Peyer's patch (tissue), 4 donors: ENCODE data around the gene MRPL43. TPM values are rescaled to one million over a fixed set of nuclear protein-coding genes. Genes with fewer than 3 reads are reported as not detected.

Source experiments
- DNase-seq, 3 donors: peaks; one replicate each; pipeline ENCODE4 v3.0.0-alpha.2; 2017 to 2019
- H3K27ac ChIP-seq, 4 donors: fragments of 200-600 bp; sonication (generic); one replicate each; pipeline ENCODE4 v1.5.1; 2016 to 2019
- H3K27me3 ChIP-seq, 2 donors: fragments of 200-600 bp; sonication (generic); one replicate each; pipeline ENCODE4 v1.5.1; 2019
- H3K36me3 ChIP-seq, 3 donors: fragments of 200-600 bp; sonication (generic); one replicate each; pipeline ENCODE4 v1.5.1; 2016 to 2019
- H3K4me1 ChIP-seq, 4 donors: fragments of 200-600 bp; sonication (generic); one replicate each; pipeline ENCODE4 v1.5.1; 2016 to 2019
- H3K4me3 ChIP-seq, 4 donors: fragments of 200-600 bp; sonication (generic); 1 replicate in 3 of 4; 2 replicates in 1 of 4; pipeline ENCODE4 v1.5.1; 2016 to 2019; ENCODE audit warnings: mild to moderate bottlenecking in 1 of 4
- H3K9me3 ChIP-seq, 4 donors: fragments of 200-600 bp; sonication (generic); one replicate each; pipeline ENCODE4 v1.5.1; 2016 to 2019; ENCODE audit warnings: mild to moderate bottlenecking in 1 of 4
- POLR2A ChIP-seq, 2 donors: fragments of 450-650 bp; IDR thresholded peaks; one replicate each; pipeline ENCODE4 v1.5.1; 2017; ENCODE audit warnings: antibody characterized with exemption in 2 of 2, mild to moderate bottlenecking in 2 of 2, moderate library complexity in 2 of 2
- total RNA-seq, 4 donors: library from RNA; depleted of rRNA; stranded (reverse); fragments of >200 nt; gene quantifications; one replicate each; pipeline ENCODE4 v1.1.0, GENCODE V29; 2016
- TF ChIP-seq, protein P1 (sequence below), 6 experiments: fragments of 450-650 bp in 4 of 6; fragments of 200-600 bp in 2 of 6; sonication (generic) in 1 of 6; IDR thresholded peaks; one replicate each; pipeline ENCODE4 v1.5.1; 2017 to 2019; ENCODE audit warnings: antibody characterized with exemption in 6 of 6, mild to moderate bottlenecking in 3 of 6, moderate library complexity in 1 of 6

Gene MRPL43
- total RNA-seq, 4 donors from 2014 or later = 40.5 to 85.5 (median 61.7) TPM

DNA sequence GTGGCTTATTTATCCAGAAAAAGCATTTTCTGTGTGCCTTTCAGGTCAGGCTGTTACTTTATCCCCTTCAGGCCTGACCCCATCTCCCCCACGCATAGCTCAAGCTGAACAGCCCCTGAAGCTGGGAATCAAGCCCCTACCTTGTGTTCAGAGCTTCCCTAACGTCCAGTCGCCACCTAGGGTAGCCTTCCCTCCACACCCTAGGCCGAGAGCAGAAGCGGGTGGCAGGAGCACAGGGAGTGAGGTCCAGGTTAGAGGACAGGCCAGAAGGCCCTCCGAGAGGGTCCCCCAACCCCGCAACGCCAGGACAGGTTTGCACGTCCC, 18.5 kb downstream of the MRPL43 start:
- DNase-seq = peak in 1 of 3 donors; percentile 0
- Histone ChIP-seq H3K4me3 (peak overlapping the region; percentile 41 to 78 (median 66)), H3K36me3 (peaks cover 0 to 13% (median 0%) of the 10 kb centered on the region in 3 donors), H3K9me3 (no peaks in the 10 kb centered on the region), H3K27me3 (no peaks in the 10 kb centered on the region), H3K4me1 (peaks cover 0 to 22% (median 7%) of the 10 kb centered on the region in 4 donors), H3K27ac (peak overlapping the region in 2 of 4 donors; percentile 87 to 91)
- no peak for TF ChIP-seq POLR2A (IDR thresholded peaks at IDR 0.05)
- TF ChIP-seq, protein P1, sequence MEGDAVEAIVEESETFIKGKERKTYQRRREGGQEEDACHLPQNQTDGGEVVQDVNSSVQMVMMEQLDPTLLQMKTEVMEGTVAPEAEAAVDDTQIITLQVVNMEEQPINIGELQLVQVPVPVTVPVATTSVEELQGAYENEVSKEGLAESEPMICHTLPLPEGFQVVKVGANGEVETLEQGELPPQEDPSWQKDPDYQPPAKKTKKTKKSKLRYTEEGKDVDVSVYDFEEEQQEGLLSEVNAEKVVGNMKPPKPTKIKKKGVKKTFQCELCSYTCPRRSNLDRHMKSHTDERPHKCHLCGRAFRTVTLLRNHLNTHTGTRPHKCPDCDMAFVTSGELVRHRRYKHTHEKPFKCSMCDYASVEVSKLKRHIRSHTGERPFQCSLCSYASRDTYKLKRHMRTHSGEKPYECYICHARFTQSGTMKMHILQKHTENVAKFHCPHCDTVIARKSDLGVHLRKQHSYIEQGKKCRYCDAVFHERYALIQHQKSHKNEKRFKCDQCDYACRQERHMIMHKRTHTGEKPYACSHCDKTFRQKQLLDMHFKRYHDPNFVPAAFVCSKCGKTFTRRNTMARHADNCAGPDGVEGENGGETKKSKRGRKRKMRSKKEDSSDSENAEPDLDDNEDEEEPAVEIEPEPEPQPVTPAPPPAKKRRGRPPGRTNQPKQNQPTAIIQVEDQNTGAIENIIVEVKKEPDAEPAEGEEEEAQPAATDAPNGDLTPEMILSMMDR (IDR thresholded peaks at IDR 0.05) = no peak

- TF ChIP-seq, protein P1 (IDR thresholded peaks at IDR 0.05) = no peak
- no peak for TF ChIP-seq POLR2A (IDR thresholded peaks at IDR 0.05)
- peaks cover 0 to 22% (median 7%) of the 10 kb centered on the region in 4 donors for H3K4me1 ChIP-seq
- H3K27me3 ChIP-seq = no peaks in the 10 kb centered on the region
- peak in 1 of 3 donors; percentile 3 for DNase-seq
- peak overlapping the region in 1 of 4 donors; percentile 91 for H3K27ac ChIP-seq
- peaks cover 0 to 9% (median 0%) of the 10 kb centered on the region in 3 donors for H3K36me3 ChIP-seq
- peak overlapping the region in 2 of 4 donors; percentile 77 to 78 for H3K4me3 ChIP-seq
- H3K9me3 ChIP-seq = no peaks in the 10 kb centered on the region
Measured at GRCh38 chr10:100968062-100968736, 19.1 kb downstream of the MRPL43 start.

DNA sequence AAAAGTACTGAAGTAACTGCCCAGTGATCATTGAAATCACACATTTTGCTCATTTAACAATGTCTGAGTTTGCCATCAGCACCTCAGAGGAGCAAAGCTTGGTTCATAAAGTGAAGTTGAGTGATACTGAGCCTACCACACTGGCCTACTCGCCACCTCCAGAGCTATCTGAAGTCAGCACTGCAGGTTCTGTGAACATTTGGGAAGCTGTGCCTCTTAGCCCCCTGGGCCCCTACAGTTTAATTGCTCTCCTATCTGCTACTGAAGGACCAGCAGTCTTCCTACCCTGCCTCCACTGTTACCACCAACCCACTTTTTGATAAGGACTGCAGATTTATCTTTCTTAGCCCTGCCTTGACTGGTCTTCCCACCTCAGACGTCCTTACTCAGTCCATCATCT, 20.0 kb downstream of the MRPL43 start:
- H3K4me3 ChIP-seq = no peak overlapping the region
- H3K4me1 ChIP-seq = peaks cover 0 to 19% (median 7%) of the 10 kb centered on the region in 4 donors
- TF ChIP-seq, protein P1 (IDR thresholded peaks at IDR 0.05) = no peak
- no peak for TF ChIP-seq POLR2A (IDR thresholded peaks at IDR 0.05)
- no peak overlapping the region for H3K27ac ChIP-seq
- peaks cover 0 to 17% (median 0%) of the 10 kb centered on the region in 3 donors for H3K36me3 ChIP-seq
- H3K27me3 ChIP-seq = no peaks in the 10 kb centered on the region
- peak in 1 of 3 donors; percentile 1 for DNase-seq
- no peaks in the 10 kb centered on the region for H3K9me3 ChIP-seq

DNA sequence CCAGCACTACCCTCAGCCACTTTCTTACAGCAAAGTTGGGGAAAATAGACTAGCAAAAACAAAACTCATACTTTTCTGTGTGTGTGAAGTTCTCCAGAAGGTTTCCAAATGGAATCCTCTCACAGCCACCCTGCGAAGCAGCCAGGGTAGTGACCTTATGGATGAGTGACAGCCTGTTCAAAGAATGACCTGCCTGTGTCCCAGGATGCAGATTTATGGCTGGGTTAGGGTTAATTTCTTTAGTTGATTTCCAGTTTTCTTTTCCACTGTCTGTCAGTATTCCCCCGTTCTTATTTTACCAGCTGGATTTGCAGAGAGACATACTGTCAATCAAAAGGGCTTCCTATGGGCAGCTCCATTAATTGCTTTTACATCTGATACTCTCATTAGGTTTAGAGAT, 20.4 kb downstream of the MRPL43 start:
- Histone ChIP-seq H3K27ac (no peak overlapping the region), H3K9me3 (no peaks in the 10 kb centered on the region), H3K4me3 (no peak overlapping the region), H3K36me3 (peaks cover 0 to 21% (median 0%) of the 10 kb centered on the region in 3 donors), H3K4me1 (peaks cover 0 to 15% (median 7%) of the 10 kb centered on the region in 4 donors), H3K27me3 (no peaks in the 10 kb centered on the region)
- DNase-seq = peak in 1 of 3 donors; percentile 5
- TF ChIP-seq POLR2A (IDR thresholded peaks at IDR 0.05) = no peak
- TF ChIP-seq, protein P1 (IDR thresholded peaks at IDR 0.05) = no peak

DNA sequence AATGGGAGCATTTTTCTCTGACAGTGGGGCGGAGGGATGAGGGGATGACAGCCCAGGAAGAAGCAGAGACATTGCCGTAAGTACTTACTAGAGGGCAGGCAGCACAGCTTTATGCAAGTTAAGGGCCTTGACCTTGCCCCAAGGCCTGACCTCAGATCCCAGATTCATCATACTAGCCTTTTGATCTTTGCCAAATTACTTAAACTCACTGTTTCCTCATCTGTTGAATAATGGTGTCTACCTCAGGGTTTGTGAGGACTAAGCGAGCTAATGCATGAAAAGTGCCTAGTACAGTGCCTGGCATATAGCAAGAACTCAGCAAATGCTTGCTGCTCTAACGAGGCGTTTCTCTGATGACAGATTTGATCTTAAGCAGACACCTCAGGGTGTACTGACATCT, 21.5 kb downstream of the MRPL43 start:
- no peaks in the 10 kb centered on the region for H3K27me3 ChIP-seq
- no peaks in the 10 kb centered on the region for H3K9me3 ChIP-seq
- no peak overlapping the region for H3K27ac ChIP-seq
- no peak for DNase-seq
- no peak overlapping the region for H3K4me3 ChIP-seq
- peaks cover 0 to 14% (median 7%) of the 10 kb centered on the region in 4 donors for H3K4me1 ChIP-seq
- TF ChIP-seq, protein P1 (IDR thresholded peaks at IDR 0.05) = no peak
- TF ChIP-seq POLR2A (IDR thresholded peaks at IDR 0.05) = no peak
- H3K36me3 ChIP-seq = peaks cover 0 to 24% (median 0%) of the 10 kb centered on the region in 3 donors
